HEK293 (cell line): ENCODE measurements around the gene GPM6B.
A peak's percentile ranks its signal among the peaks of the same experiment; 100 is the strongest.

ENCODE experiments used
- CTCF ChIA-PET: fragments of 350-600 bp; formaldehyde crosslinking; extraction: SDS; loops from one replicate; lab custom pipeline; 2021; ENCODE audit warnings: antibody characterized with exemption; lab: Yijun Ruan, JAX
- POLR2A ChIA-PET: fragments of 300-600 bp; formaldehyde crosslinking; extraction: SDS; loops from one replicate; lab custom pipeline; 2020; ENCODE audit warnings: antibody characterized with exemption, inconsistent platforms; lab: Yijun Ruan, JAX
- H3K27ac ChIP-seq: fragments of 200-500 bp; sonication (Bioruptor generic); 2 replicates; pipeline ENCODE4 v1.5.1; 2014; ENCODE audit warnings: low read depth, low read length, control low read depth, inconsistent platforms; ENCODE audit errors: extremely low read depth
- H3K36me3 ChIP-seq, 2 experiments: fragments of 200-500 bp in 1 of 2; sonication (Bioruptor generic) in 1 of 2; 1 replicate in 1 of 2; 2 replicates in 1 of 2; pipeline ENCODE4 v1.5.1; 2014 to 2017; ENCODE audit warnings: inconsistent platforms in 2 of 2, low read length in 2 of 2; ENCODE audit not compliant: control insufficient read depth in 2 of 2, insufficient read depth in 1 of 2
- H3K4me1 ChIP-seq: fragments of 200-500 bp; sonication (Bioruptor generic); 2 replicates; pipeline ENCODE4 v1.5.1; 2014; ENCODE audit warnings: mild to moderate bottlenecking, low read length, inconsistent platforms; ENCODE audit not compliant: control insufficient read depth, insufficient read depth
- H3K4me3 ChIP-seq: 2 replicates; pipeline ENCODE4 v1.5.1; 2011; ENCODE audit warnings: low read depth, mild to moderate bottlenecking, control low read depth, low read length, moderate library complexity
- H3K9me3 ChIP-seq: fragments of 200-500 bp; sonication (Bioruptor generic); 2 replicates; pipeline ENCODE4 v1.5.1; 2014; ENCODE audit warnings: low read depth, low read length, inconsistent platforms; ENCODE audit not compliant: control insufficient read depth, insufficient read depth
- EGR2 ChIP-seq: fragments of 450-650 bp; formaldehyde crosslinking; IDR thresholded peaks from 2 replicates; pipeline ENCODE4 v1.5.1; 2016; ENCODE audit warnings: low read depth, missing biosample characterization, missing genetic modification characterization
- GLI2 ChIP-seq: fragments of 450-650 bp; formaldehyde crosslinking; IDR thresholded peaks from 2 replicates; pipeline ENCODE4; 2017; ENCODE audit warnings: missing biosample characterization, missing genetic modification characterization, low read depth, borderline replicate concordance
- HOXA7 ChIP-seq: sonication (generic); formaldehyde crosslinking; IDR thresholded peaks from 2 replicates; pipeline ENCODE4 v1.8.1; 2022; ENCODE audit warnings: missing genetic modification reagents, borderline replicate concordance
- MEIS1 ChIP-seq: sonication (generic); formaldehyde crosslinking; IDR thresholded peaks from 2 replicates; pipeline ENCODE4 v1.8.1; 2022; ENCODE audit warnings: missing genetic modification reagents, mild to moderate bottlenecking, borderline replicate concordance
- OSR2 ChIP-seq: fragments of 450-650 bp; formaldehyde crosslinking; IDR thresholded peaks from 2 replicates; pipeline ENCODE4 v1.5.1; 2016; ENCODE audit warnings: missing biosample characterization, missing genetic modification characterization
- SALL2 ChIP-seq: fragments of 450-650 bp; formaldehyde crosslinking; IDR thresholded peaks from 2 replicates; pipeline ENCODE4 v1.5.0; 2017; ENCODE audit warnings: missing biosample characterization, mild to moderate bottlenecking, missing genetic modification characterization, borderline replicate concordance
- ZBTB17 ChIP-seq: fragments of 450-650 bp; formaldehyde crosslinking; IDR thresholded peaks from 2 replicates; pipeline ENCODE4 v1.5.1; 2016; ENCODE audit warnings: missing biosample characterization, missing genetic modification characterization
- ZBTB8A ChIP-seq: fragments of 450-650 bp; formaldehyde crosslinking; IDR thresholded peaks from 2 replicates; pipeline ENCODE4 v1.5.1; 2016; ENCODE audit warnings: missing biosample characterization, missing genetic modification characterization
- ZEB2 ChIP-seq: fragments of 450-650 bp; formaldehyde crosslinking; IDR thresholded peaks from 2 replicates; pipeline ENCODE4 v1.5.1; 2016; ENCODE audit warnings: missing biosample characterization, missing genetic modification characterization
- ZNF132 ChIP-seq: fragments of 450-650 bp; formaldehyde crosslinking; IDR thresholded peaks from 2 replicates; pipeline ENCODE4 v1.5.1; 2017; ENCODE audit warnings: missing biosample characterization, missing genetic modification characterization, borderline replicate concordance
- ZNF133 ChIP-seq: fragments of 450-650 bp; formaldehyde crosslinking; IDR thresholded peaks from 2 replicates; pipeline ENCODE4 v1.5.1; 2016; ENCODE audit warnings: missing biosample characterization, missing genetic modification characterization
- ZNF2 ChIP-seq: fragments of 450-650 bp; formaldehyde crosslinking; IDR thresholded peaks from 2 replicates; pipeline ENCODE4 v1.5.1; 2016; ENCODE audit warnings: missing biosample characterization, missing genetic modification characterization
- ZNF202 ChIP-seq: fragments of 450-650 bp; formaldehyde crosslinking; IDR thresholded peaks from 2 replicates; pipeline ENCODE4 v1.5.1; 2016; ENCODE audit warnings: missing biosample characterization, missing genetic modification characterization, borderline replicate concordance
- ZNF221 ChIP-seq: fragments of 450-650 bp; formaldehyde crosslinking; IDR thresholded peaks from 2 replicates; pipeline ENCODE4 v1.5.1; 2017; ENCODE audit warnings: missing biosample characterization, missing genetic modification characterization, borderline replicate concordance
- ZNF239 ChIP-seq: fragments of 450-650 bp; formaldehyde crosslinking; IDR thresholded peaks from 2 replicates; pipeline ENCODE4 v1.5.1; 2016; ENCODE audit warnings: missing biosample characterization, missing genetic modification characterization
- ZNF433 ChIP-seq: fragments of 450-650 bp; formaldehyde crosslinking; IDR thresholded peaks from 2 replicates; pipeline ENCODE4 v1.5.1; 2016; ENCODE audit warnings: missing biosample characterization, missing genetic modification characterization, low read depth
- ZNF473 ChIP-seq: fragments of 450-650 bp; formaldehyde crosslinking; IDR thresholded peaks from 2 replicates; pipeline ENCODE4 v1.5.1; 2017; ENCODE audit warnings: missing biosample characterization, missing genetic modification characterization
- ZNF548 ChIP-seq: fragments of 450-650 bp; formaldehyde crosslinking; IDR thresholded peaks from 2 replicates; pipeline ENCODE4 v1.5.1; 2016; ENCODE audit warnings: missing biosample characterization, missing genetic modification characterization
- ZNF555 ChIP-seq: fragments of 450-650 bp; formaldehyde crosslinking; conservative IDR thresholded peaks from 2 replicates; pipeline ENCODE4 v1.5.1; 2017; ENCODE audit warnings: missing biosample characterization, mild to moderate bottlenecking, missing genetic modification characterization, inconsistent platforms
- ZNF621 ChIP-seq: fragments of 450-650 bp; formaldehyde crosslinking; IDR thresholded peaks from 2 replicates; pipeline ENCODE4 v1.5.1; 2017; ENCODE audit warnings: missing biosample characterization, missing genetic modification characterization
- ZNF626 ChIP-seq: fragments of 450-650 bp; sonication (Bioruptor Pico); formaldehyde crosslinking; IDR thresholded peaks from 2 replicates; pipeline ENCODE4 v1.5.1; 2018; ENCODE audit warnings: missing biosample characterization, missing genetic modification characterization, inconsistent platforms
- ZNF707 ChIP-seq: fragments of 450-650 bp; formaldehyde crosslinking; IDR thresholded peaks from 2 replicates; pipeline ENCODE4 v1.5.1; 2016; ENCODE audit warnings: missing biosample characterization, missing genetic modification characterization
- ZNF76 ChIP-seq: fragments of 450-650 bp; formaldehyde crosslinking; IDR thresholded peaks from 2 replicates; pipeline ENCODE4; 2016; ENCODE audit warnings: low read depth, missing biosample characterization, missing genetic modification characterization, borderline replicate concordance
- ZNF791 ChIP-seq: fragments of 450-650 bp; formaldehyde crosslinking; IDR thresholded peaks from 2 replicates; pipeline ENCODE4 v1.5.1; 2016; ENCODE audit warnings: missing biosample characterization, missing genetic modification characterization
- ZNF792 ChIP-seq: fragments of 450-650 bp; formaldehyde crosslinking; IDR thresholded peaks from 2 replicates; pipeline ENCODE4 v1.5.1; 2016; ENCODE audit warnings: missing biosample characterization, missing genetic modification characterization
- ZNF843 ChIP-seq: fragments of 450-650 bp; formaldehyde crosslinking; IDR thresholded peaks from 2 replicates; pipeline ENCODE4 v1.5.1; 2016; ENCODE audit warnings: missing biosample characterization, missing genetic modification characterization
- TF ChIP-seq, protein P1 (sequence below): fragments of 450-650 bp; formaldehyde crosslinking; IDR thresholded peaks from 2 replicates; pipeline ENCODE4 v1.5.1; 2016; ENCODE audit warnings: missing biosample characterization, missing genetic modification characterization
- TF ChIP-seq, protein P2 (sequence below): fragments of 450-650 bp; formaldehyde crosslinking; IDR thresholded peaks from 2 replicates; pipeline ENCODE4 v1.5.1; 2017; ENCODE audit warnings: missing biosample characterization, missing genetic modification characterization
- TF ChIP-seq, protein P3 (sequence below): fragments of 450-650 bp; formaldehyde crosslinking; IDR thresholded peaks from 2 replicates; pipeline ENCODE4 v1.5.1; 2016; ENCODE audit warnings: missing biosample characterization, missing genetic modification characterization
- TF ChIP-seq, protein P4 (sequence below): fragments of 450-650 bp; formaldehyde crosslinking; IDR thresholded peaks from 2 replicates; pipeline ENCODE4 v1.5.1; 2017; ENCODE audit warnings: missing biosample characterization, missing genetic modification characterization
- TF ChIP-seq, protein P5 (sequence below): fragments of 450-650 bp; formaldehyde crosslinking; IDR thresholded peaks from 2 replicates; pipeline ENCODE4 v1.5.1; 2016; ENCODE audit warnings: missing biosample characterization, missing genetic modification characterization

Gene GPM6B

DNA sequence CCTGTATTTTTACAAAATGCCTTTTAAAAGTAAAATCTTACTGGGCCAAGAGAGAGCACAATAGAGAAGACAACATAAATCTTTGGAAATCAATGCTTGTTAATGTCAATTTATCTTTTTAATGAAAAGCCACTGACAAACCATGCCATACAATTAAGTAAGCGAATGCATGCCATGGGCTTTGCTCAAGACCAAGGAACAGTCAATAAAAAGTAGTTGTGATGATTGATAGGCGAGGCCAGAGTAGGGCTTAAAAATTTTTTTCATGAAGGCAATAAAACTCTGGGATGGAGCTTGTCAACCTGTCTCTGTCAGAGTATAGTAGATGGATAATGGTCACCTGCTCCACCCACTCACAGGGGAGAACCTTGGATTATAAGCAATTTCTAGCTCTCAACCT lies 17.5 kb upstream of the GPM6B start:
- H3K9me3 ChIP-seq, result no peaks in the 10 kb centered on the region
- CTCF ChIA-PET, result interaction anchor here (0.6 kb wide), 1 partner anchor 218 kb away, joined by 3 read pairs; no protein-coding TSS in a partner anchor
- peaks cover 10% of the 10 kb centered on the region; the same call in 1 of the 2 replicates for H3K4me1 ChIP-seq
- POLR2A ChIA-PET, result no interaction called here
- H3K27ac ChIP-seq, result no peak overlapping the region
- H3K4me3 ChIP-seq, result no peak overlapping the region
- H3K36me3 ChIP-seq, result no peaks in the 10 kb centered on the region
- TF ChIP-seq ZNF792 (no peak), ZNF433 (tag by site-specific recombination) (no peak), ZNF76 (tag by site-specific recombination) (no peak), ZNF548 (no peak), ZNF221 (tag by site-specific recombination) (no peak), GLI2 (no peak), MEIS1 (peak; percentile 77; the same call in 1 of the 2 replicates), HOXA7 (CRISPR knock-in tag) (no peak), ZBTB17 (no peak), ZNF473 (no peak), ZNF791 (tag by site-specific recombination) (no peak), ZNF2 (no peak), OSR2 (no peak), ZNF132 (tag by site-specific recombination) (no peak), ZEB2 (no peak), ZNF133 (no peak), ZNF843 (peak; percentile 66), SALL2 (tag by site-specific recombination) (no peak), ZNF707 (tag by site-specific recombination) (no peak), ZNF626 (no peak), ZNF202 (no peak), ZBTB8A (tag by site-specific recombination) (no peak), EGR2 (tag by site-specific recombination) (no peak), ZNF621 (tag by site-specific recombination) (no peak), ZNF555 (no peak), ZNF239 (tag by site-specific recombination) (no peak)
- TF ChIP-seq, protein P1, sequence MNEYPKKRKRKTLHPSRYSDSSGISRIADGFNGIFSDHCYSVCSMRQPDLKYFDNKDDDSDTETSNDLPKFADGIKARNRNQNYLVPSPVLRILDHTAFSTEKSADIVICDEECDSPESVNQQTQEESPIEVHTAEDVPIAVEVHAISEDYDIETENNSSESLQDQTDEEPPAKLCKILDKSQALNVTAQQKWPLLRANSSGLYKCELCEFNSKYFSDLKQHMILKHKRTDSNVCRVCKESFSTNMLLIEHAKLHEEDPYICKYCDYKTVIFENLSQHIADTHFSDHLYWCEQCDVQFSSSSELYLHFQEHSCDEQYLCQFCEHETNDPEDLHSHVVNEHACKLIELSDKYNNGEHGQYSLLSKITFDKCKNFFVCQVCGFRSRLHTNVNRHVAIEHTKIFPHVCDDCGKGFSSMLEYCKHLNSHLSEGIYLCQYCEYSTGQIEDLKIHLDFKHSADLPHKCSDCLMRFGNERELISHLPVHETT (tag by site-specific recombination), result no peak
- TF ChIP-seq, protein P2, sequence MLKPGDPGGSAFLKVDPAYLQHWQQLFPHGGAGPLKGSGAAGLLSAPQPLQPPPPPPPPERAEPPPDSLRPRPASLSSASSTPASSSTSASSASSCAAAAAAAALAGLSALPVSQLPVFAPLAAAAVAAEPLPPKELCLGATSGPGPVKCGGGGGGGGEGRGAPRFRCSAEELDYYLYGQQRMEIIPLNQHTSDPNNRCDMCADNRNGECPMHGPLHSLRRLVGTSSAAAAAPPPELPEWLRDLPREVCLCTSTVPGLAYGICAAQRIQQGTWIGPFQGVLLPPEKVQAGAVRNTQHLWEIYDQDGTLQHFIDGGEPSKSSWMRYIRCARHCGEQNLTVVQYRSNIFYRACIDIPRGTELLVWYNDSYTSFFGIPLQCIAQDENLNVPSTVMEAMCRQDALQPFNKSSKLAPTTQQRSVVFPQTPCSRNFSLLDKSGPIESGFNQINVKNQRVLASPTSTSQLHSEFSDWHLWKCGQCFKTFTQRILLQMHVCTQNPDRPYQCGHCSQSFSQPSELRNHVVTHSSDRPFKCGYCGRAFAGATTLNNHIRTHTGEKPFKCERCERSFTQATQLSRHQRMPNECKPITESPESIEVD (tag by site-specific recombination), result peak; percentile 55; the same call in 1 of the 2 replicates
- TF ChIP-seq, protein P3, sequence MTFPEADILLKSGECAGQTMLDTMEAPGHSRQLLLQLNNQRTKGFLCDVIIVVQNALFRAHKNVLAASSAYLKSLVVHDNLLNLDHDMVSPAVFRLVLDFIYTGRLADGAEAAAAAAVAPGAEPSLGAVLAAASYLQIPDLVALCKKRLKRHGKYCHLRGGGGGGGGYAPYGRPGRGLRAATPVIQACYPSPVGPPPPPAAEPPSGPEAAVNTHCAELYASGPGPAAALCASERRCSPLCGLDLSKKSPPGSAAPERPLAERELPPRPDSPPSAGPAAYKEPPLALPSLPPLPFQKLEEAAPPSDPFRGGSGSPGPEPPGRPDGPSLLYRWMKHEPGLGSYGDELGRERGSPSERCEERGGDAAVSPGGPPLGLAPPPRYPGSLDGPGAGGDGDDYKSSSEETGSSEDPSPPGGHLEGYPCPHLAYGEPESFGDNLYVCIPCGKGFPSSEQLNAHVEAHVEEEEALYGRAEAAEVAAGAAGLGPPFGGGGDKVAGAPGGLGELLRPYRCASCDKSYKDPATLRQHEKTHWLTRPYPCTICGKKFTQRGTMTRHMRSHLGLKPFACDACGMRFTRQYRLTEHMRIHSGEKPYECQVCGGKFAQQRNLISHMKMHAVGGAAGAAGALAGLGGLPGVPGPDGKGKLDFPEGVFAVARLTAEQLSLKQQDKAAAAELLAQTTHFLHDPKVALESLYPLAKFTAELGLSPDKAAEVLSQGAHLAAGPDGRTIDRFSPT (tag by site-specific recombination), result no peak
- TF ChIP-seq, protein P4, sequence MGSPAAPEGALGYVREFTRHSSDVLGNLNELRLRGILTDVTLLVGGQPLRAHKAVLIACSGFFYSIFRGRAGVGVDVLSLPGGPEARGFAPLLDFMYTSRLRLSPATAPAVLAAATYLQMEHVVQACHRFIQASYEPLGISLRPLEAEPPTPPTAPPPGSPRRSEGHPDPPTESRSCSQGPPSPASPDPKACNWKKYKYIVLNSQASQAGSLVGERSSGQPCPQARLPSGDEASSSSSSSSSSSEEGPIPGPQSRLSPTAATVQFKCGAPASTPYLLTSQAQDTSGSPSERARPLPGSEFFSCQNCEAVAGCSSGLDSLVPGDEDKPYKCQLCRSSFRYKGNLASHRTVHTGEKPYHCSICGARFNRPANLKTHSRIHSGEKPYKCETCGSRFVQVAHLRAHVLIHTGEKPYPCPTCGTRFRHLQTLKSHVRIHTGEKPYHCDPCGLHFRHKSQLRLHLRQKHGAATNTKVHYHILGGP, result peak; percentile 26; the same call in 1 of the 2 replicates
- TF ChIP-seq, protein P5, sequence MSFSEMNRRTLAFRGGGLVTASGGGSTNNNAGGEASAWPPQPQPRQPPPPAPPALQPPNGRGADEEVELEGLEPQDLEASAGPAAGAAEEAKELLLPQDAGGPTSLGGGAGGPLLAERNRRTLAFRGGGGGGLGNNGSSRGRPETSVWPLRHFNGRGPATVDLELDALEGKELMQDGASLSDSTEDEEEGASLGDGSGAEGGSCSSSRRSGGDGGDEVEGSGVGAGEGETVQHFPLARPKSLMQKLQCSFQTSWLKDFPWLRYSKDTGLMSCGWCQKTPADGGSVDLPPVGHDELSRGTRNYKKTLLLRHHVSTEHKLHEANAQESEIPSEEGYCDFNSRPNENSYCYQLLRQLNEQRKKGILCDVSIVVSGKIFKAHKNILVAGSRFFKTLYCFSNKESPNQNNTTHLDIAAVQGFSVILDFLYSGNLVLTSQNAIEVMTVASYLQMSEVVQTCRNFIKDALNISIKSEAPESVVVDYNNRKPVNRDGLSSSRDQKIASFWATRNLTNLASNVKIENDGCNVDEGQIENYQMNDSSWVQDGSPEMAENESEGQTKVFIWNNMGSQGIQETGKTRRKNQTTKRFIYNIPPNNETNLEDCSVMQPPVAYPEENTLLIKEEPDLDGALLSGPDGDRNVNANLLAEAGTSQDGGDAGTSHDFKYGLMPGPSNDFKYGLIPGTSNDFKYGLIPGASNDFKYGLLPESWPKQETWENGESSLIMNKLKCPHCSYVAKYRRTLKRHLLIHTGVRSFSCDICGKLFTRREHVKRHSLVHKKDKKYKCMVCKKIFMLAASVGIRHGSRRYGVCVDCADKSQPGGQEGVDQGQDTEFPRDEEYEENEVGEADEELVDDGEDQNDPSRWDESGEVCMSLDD (tag by site-specific recombination), result no peak
